Heart left ventricle (tissue), 13 donors: ENCODE measurements around the gene EXOC3L4.

ENCODE experiments used
- POLR2A ChIP-seq, 2 donors: fragments of 450-650 bp; IDR thresholded peaks; one replicate each; pipeline ENCODE4 v1.6.1; 2017; ENCODE audit warnings: antibody characterized with exemption in 2 of 2, mild to moderate bottlenecking in 2 of 2, moderate library complexity in 2 of 2
- TF ChIP-seq, protein P1 (sequence below), 12 donors: fragments of 200-600 bp; sonication (generic) in 4 of 12; IDR thresholded peaks; one replicate each; pipeline versions ENCODE4 v1.5.0 to v1.8.0; 2018 to 2022; ENCODE audit warnings: antibody characterized with exemption in 12 of 12, mild to moderate bottlenecking in 5 of 12
- donor health status: ischemic (EF 13 %, LVEDD 7.1; RV severe dilation, severe dysfunction).
- donor health status: DM: no; HTN: yes; CAD: no.
- donor health status: DM: no; HTN: no; CAD: no.
- donor health status: ischemic (EF 25% LVEDD 6.9; RV normal size, moderate dysfunction).
- donor health status: ischemic (EF 25% LVEDD 5.7; RV mildly dilated, moderate dysfunction).
- donor health status: ischemic (EF 35%, LVEDD 5.7; RV mildly dilated, moderate dysfunction).
- donor health status: nonischemic (EF 11% LVEDD 7.7; RV severe dilation, severe dysfunction).
- donor health status: DM: yes; HTN: yes; CAD: no.
- donor health status: PGD.
- donor health status: ischemic (EF 29% LVEDD 5.4; RV normal size, mild dysfunction).
- donor health status: nonischemic (EF 23%, LVEDD 6.1; RV moderate dilation, normal function).

DNA sequence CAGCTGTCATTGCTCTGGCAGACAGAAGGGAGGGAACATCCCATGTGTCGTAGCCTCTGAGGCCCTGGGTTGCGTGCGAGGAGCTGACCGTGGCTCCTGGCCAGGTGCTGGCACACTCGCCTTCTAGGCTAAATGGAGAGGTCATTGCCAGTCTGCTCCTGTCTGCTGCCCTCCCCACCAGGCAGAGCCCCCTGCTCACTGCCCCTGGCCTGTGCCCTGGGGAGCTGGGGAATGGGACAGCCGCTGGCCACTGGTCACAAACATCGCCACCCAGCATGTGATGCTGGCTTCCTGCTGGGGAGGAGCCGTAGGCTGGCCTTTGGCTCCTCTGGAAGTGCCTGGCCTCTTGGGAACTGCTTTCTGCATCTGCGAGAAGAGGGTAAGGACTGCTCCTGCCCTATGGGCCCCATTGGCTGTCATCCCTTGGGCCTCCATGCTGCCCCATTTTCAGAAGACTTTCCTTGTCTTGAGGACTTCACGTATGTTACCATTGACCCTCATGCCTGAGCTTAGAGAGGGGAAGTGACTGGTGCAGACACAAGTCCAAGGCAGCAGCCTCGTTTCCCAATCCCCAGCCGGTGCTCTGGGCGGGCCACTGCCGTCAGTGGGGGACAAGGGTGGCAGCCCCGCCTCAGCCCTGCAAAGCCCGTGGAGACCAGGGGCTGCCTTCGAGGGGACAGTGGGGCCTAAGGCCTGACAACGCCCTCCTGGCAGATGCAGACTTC is 26.8 kb downstream of the EXOC3L4 start:
- TF ChIP-seq, protein P1, sequence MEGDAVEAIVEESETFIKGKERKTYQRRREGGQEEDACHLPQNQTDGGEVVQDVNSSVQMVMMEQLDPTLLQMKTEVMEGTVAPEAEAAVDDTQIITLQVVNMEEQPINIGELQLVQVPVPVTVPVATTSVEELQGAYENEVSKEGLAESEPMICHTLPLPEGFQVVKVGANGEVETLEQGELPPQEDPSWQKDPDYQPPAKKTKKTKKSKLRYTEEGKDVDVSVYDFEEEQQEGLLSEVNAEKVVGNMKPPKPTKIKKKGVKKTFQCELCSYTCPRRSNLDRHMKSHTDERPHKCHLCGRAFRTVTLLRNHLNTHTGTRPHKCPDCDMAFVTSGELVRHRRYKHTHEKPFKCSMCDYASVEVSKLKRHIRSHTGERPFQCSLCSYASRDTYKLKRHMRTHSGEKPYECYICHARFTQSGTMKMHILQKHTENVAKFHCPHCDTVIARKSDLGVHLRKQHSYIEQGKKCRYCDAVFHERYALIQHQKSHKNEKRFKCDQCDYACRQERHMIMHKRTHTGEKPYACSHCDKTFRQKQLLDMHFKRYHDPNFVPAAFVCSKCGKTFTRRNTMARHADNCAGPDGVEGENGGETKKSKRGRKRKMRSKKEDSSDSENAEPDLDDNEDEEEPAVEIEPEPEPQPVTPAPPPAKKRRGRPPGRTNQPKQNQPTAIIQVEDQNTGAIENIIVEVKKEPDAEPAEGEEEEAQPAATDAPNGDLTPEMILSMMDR (IDR thresholded peaks at IDR 0.05), result no peak
- no peak for TF ChIP-seq POLR2A (IDR thresholded peaks at IDR 0.05)
